CD4-positive, alpha-beta T cell treated with Interleukin-17A for 4 hours (primary cell): Measurements from ENCODE around the gene PVRIG.
"Not testable (repeated sequence)": the region's sequence is repeated elsewhere in the genome, so short reads cannot be mapped to it uniquely, and the experiment has no call there.

Experiments
- DNase-seq: peaks from one replicate; pipeline ENCODE4 v3.0.0-alpha.2; 2020; ENCODE audit warnings: mixed read lengths

PVRIG gene

GRCh38 chr7:100243385-100243784, 23.6 kb downstream of the PVRIG start:
- DNase-seq, result peak; percentile 51

- DNase-seq, result not testable (repeated sequence)
These were observed 25.3 kb downstream of the PVRIG start for GRCh38 chr7:100244988-100245605.

- not testable (repeated sequence) for DNase-seq
These were observed 26.5 kb downstream of the PVRIG start for GRCh38 chr7:100246121-100246864.

GRCh38 chr7:100246865-100247137, 27.1 kb downstream of the PVRIG start:
- not testable (repeated sequence) for DNase-seq

- no peak for DNase-seq
These were observed 27.5 kb downstream of the PVRIG start for GRCh38 chr7:100247152-100247757.

GRCh38 chr7:100248483-100248882, 28.7 kb downstream of the PVRIG start:
- no peak for DNase-seq

DNA sequence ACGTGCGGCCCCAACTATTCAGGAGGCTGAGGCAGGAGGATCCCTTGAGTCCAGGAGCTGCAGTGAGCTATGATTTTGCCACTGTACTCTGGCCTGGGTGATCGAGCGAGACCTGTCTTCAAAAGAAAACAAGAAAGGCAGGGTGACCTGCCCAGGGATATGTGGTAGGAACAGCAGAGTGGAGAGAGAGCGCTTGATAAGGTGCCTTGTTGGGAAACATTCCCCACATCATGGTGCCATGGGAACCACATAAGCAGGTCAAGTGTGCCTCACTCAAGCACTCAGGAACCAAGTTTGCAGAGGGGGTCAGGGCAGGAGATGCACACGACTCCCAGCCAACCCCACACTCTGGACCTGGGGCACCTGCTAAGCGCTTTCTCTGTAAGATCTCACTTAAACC, 37.3 kb downstream of the PVRIG start:
- DNase-seq, result no peak

DNA sequence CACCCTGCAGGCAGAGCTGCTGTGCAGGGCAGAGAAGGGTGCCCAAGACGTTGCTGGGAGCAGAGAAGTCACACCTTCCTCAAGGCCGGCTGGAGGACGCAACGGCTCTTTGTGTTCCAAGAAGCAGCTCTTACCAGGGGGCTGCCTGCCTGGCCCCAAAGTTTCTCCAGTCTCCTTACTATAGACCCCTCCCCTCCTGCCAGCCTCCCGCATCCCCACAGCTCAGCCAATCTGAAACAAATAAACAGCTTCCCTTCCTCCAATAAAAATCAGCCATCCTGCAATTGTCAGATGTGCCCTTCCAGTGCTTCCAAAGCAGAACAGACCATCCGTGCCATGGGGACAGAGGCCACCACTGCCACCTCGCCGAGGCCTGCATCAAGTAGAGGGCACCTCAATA, 40.2 kb downstream of the PVRIG start:
- not testable (repeated sequence) for DNase-seq

GRCh38 chr7:100262896-100263295, 43.1 kb downstream of the PVRIG start:
- DNase-seq, result not testable (repeated sequence)

GRCh38 chr7:100264223-100264622, 44.5 kb downstream of the PVRIG start:
- not testable (repeated sequence) for DNase-seq

DNA sequence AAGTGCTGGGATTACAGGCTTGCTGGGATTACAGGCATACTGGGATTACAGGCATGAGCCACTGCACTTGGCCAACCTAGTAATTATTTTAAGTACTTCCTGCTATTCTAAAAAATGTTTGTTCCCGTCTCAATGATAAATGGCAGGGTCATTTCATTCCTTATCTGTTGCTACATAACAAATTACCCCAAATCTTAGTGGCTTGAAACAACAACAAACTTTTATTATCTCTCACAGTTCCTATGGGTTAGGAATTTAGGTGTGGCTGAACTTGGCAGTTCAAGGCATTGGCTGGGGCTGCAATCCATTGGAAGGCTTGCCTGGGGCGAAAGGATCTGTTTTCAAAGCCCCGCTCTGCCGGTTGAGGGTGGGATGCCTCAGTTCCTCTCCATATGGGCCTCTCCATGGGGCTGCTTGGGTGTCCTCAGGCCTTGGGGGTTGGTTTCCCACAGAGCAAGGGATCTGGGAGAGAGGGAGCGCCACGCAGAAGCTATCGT, 45.0 kb downstream of the PVRIG start:
- DNase-seq, result not testable (repeated sequence)

GRCh38 chr7:100265851-100266250, 46.1 kb downstream of the PVRIG start:
- not testable (repeated sequence) for DNase-seq

DNA sequence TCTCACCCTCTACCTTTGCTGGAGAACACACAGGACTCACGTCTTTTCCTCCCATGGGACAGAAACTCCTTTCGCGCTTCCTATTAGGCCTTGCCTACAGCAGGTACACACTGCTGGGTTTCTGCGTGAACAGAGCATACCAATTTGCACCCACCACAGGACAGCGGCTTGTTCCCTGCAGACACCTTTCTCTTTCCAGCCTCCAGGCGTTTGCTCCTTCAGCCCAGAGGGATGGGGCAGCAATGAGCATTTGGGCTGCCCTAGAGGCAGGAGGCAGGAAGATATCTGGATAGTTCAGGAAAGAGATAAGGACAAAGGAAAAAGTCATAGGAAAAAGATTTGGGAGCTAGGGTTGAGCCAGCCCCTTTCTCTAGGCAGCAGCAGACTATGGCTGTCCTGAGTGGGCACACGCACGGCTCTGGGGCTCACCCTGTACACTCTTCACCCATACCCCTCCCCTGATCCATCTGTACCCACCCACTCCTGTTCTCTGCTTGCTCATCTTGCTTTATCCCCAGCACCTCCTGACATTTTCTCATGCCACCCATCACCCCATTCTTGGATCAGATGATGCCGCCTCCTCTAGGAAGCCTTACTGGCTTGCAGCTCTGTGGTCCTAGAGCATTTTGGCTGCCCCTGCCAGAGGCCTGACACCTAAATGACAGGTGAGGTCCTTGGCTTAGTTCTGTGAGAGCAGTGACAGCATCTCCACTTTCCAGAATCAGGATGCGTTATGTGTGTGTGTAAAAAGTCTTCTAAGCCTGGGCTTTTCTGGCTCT, 47.0 kb downstream of the PVRIG start:
- DNase-seq, result no peak

DNA sequence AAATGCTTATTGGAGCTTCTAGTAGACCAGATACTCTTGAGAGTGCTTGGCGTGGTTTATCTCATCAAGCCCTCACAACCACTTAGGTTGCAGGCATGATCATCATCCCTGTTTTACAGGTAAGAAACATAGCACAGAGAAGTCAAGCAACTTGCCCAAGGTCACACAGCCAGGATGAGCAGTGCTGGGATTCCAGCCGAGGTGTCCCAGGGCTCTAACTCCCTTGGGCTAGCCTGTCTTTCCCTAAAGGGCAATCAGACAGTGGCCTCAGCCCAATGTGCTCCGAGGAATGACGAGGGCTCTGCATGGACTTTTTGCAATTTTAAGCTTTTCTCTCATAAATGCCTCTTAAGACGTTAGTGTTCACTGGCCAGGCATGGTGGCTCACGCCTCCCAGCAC, 47.9 kb downstream of the PVRIG start:
- DNase-seq, result no peak

DNA sequence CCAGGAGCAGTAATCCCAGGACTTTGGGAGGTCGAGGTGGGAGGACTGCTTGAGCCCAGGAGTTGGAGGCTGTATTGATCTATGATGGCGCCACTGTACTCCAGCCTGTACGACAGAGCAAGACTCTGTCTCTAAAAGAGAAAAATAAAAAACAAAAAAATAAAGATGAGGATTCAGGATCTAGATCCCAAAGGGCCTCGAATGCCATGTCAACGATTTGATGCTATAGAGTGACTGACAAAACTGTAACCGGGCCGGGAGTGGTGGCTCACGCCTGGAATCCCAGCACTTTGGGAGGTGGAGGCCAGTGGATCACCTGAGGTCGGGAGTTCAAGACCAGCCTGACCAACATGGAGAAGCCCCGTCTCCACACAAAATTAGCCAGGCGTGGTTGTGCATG, 49.1 kb downstream of the PVRIG start:
- DNase-seq, result not testable (repeated sequence)

- not testable (repeated sequence) for DNase-seq
These were observed 49.7 kb downstream of the PVRIG start for GRCh38 chr7:100269306-100270045.

- not testable (repeated sequence) for DNase-seq
These were observed 50.5 kb downstream of the PVRIG start for GRCh38 chr7:100270046-100270918.
